ENCODE data around the gene MAPRE3.
A peak's percentile ranks its signal among the peaks of the same experiment; 100 is the strongest.

MAPRE3 gene

DNA sequence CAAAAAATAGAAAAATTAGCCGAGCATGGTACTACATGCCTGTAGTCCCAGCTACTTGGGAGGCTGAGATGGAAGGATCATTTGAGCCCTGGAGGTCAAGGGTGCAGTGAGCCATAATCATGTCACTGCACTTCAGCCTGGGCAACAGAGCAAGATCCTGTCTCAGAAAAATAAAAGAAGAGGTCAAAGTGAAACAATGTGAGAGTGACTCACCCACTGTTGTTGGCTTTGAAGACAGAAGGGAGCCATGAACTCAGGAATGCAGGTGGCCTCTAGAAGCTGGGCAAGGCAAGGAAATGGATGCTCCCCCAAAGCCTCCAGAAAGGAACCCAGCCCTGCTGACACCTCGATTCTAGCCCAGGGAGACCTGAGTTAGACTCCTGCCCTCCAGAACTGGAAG, 58.6 kb downstream of the MAPRE3 start:
- Histone ChIP-seq H3K4me1 (ENCODE audit: insufficient read depth, low read length) (peaks cover 8% of the 10 kb centered on the region), H3K27me3 (ENCODE audit: insufficient read depth, low read length) (no peaks in the 10 kb centered on the region), H3K4me3 (ENCODE audit: low read length) (no peak overlapping the region), H2AFZ (ENCODE audit: low read depth, low read length) (no peak overlapping the region), H3K36me3 (ENCODE audit: insufficient read depth, low read length) (peaks cover 26% of the 10 kb centered on the region), H3K9me3 (ENCODE audit: low read length) (no peaks in the 10 kb centered on the region)

DNA sequence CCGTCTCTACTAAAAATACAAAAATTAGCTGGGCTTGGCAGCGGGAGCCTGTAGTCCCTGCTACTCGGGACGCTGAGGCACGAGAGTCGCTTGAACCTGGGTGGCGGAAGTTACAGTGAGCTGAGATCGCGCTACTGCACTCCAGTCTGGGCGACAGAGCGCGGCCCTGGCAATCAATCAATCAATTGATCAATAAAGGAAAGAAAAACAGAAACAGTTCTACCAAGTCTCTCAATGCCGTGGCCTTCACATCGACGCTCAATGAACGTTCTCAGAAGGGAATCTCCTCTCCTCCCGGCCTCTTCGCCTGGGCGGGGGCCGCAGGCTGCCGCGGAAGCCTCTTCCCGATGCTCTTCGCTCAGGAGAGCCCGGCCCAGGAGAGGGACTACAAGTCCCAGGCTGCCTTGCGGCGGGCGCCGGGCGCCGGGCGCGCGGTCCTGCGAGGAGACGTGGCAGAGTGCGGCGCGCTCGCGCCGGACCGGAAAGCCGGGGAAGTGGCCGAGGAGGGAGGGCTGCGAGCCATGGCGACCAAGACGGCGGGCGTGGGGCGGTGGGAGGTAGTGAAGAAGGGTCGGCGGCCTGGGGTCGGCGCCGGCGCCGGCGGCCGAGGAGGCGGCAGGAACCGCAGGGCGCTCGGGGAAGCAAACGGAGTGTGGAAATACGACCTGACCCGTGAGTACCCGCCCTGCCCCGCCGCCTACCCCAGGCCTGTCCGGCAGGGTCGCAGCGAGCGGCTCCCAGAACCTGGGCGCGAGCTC, 62.2 kb downstream of the MAPRE3 start, which contains the start of gene TMEM214:
Gene TMEM214 (plus strand): TSS at position 471 of the 758 bp plus-strand sequence. CDS start 51 bp downstream, at position 522.
- Histone ChIP-seq H3K36me3 (ENCODE audit: insufficient read depth, low read length) (peaks cover 41% of the 10 kb centered on the region), H3K4me3 (ENCODE audit: low read length) (peak within 1 kb of the TSS; percentile 63), H3K4me1 (ENCODE audit: insufficient read depth, low read length) (peaks cover 11% of the 10 kb centered on the region), H3K9me3 (ENCODE audit: low read length) (no peaks in the 10 kb centered on the region), H2AFZ (ENCODE audit: low read depth, low read length) (peak within 1 kb of the TSS; percentile 58), H3K27me3 (ENCODE audit: insufficient read depth, low read length) (no peaks in the 10 kb centered on the region)

DNA sequence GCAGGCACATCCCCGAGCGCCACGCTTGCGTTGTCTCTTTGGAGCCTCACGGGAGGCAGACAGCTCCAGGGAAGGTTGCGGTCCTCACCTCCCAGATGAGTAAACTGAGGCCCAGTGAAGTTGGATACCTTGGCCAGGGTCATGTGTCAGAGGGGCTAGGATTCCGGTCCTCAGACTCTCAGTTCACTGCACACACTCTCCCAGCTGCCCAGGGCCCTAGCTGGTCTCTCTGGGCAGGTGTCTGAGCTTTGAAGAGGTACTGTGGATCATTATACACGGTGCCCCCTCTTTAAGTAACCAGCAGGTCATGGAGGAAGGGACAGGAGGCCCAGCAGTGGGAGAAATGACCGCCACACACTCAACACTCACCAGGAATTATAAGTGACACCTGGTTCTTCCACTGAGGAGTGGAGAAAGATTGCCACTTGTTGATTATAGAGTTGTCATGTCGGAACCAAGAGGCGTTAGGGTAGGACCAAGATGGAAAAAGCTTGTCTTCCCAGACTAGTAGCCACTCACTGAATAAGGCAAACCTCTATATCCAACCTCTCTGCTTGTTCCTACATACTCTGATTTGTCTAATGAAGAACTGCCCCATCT, 62.9 kb downstream of the MAPRE3 start:
- Histone ChIP-seq H3K9me3 (ENCODE audit: low read length) (no peaks in the 10 kb centered on the region), H3K4me3 (ENCODE audit: low read length) (peak overlapping the region; percentile 63), H3K36me3 (ENCODE audit: insufficient read depth, low read length) (peaks cover 47% of the 10 kb centered on the region), H3K4me1 (ENCODE audit: insufficient read depth, low read length) (peaks cover 11% of the 10 kb centered on the region), H2AFZ (ENCODE audit: low read depth, low read length) (peak overlapping the region; percentile 58), H3K27me3 (ENCODE audit: insufficient read depth, low read length) (no peaks in the 10 kb centered on the region)

DNA sequence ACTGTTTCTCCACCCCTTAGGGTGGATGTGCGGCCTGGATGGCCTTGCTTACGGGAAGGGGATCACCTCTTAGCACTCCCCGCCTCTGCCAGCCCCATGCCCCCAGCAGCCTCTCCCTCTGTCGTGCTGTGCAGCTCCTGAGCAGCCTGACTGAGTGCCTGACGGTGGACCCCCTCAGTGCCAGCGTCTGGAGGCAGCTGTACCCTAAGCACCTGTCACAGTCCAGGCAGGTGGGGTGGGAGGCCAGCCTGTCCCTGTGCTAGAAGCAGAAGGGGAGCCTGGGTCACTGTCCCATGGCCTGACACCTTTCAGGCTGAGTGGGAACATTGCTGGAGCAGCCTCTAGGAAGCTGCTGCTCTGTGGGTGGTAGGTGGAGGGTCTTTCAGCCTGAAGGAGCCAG, 67.6 kb downstream of the MAPRE3 start:
- H2AFZ ChIP-seq (ENCODE audit: low read depth, low read length), result no peak overlapping the region
- no peaks in the 10 kb centered on the region for H3K9me3 ChIP-seq (ENCODE audit: low read length)
- peaks cover 11% of the 10 kb centered on the region for H3K4me1 ChIP-seq (ENCODE audit: insufficient read depth, low read length)
- no peaks in the 10 kb centered on the region for H3K27me3 ChIP-seq (ENCODE audit: insufficient read depth, low read length)
- no peak overlapping the region for H3K4me3 ChIP-seq (ENCODE audit: low read length)
- peaks cover 71% of the 10 kb centered on the region for H3K36me3 ChIP-seq (ENCODE audit: insufficient read depth, low read length)

DNA sequence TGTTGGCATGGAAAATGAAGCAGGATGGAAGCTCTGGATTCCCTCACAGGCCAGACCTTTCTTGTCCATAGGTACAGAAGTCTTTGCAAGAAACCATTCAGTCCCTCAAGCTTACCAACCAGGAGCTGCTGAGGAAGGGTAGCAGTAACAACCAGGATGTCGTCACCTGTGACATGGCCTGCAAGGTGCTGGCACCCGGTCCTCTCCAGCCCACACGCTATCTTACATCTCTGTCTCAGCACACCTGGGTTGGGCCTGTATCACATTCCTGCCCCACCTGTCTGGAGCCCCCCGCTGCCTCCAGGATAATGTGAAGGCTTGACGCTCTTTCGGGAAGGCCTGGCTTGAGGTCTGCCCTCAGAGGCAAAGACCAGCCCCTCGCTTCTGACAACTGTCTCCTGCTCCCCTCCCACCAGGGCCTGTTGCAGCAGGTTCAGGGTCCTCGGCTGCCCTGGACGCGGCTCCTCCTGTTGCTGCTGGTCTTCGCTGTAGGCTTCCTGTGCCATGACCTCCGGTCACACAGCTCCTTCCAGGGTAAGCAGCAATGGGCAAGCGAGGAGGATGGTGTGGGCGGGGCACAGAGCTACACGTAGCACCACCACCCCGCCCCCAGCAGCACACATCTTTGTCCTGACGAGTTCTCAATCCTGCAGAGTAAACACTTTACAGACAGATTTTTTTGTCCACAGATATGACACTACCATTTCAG, 68.3 kb downstream of the MAPRE3 start:
- no peak overlapping the region for H2AFZ ChIP-seq (ENCODE audit: low read depth, low read length)
- no peak overlapping the region for H3K4me3 ChIP-seq (ENCODE audit: low read length)
- no peaks in the 10 kb centered on the region for H3K9me3 ChIP-seq (ENCODE audit: low read length)
- H3K27me3 ChIP-seq (ENCODE audit: insufficient read depth, low read length), result no peaks in the 10 kb centered on the region
- H3K36me3 ChIP-seq (ENCODE audit: insufficient read depth, low read length), result peaks cover 71% of the 10 kb centered on the region
- peaks cover 5% of the 10 kb centered on the region for H3K4me1 ChIP-seq (ENCODE audit: insufficient read depth, low read length)

DNA sequence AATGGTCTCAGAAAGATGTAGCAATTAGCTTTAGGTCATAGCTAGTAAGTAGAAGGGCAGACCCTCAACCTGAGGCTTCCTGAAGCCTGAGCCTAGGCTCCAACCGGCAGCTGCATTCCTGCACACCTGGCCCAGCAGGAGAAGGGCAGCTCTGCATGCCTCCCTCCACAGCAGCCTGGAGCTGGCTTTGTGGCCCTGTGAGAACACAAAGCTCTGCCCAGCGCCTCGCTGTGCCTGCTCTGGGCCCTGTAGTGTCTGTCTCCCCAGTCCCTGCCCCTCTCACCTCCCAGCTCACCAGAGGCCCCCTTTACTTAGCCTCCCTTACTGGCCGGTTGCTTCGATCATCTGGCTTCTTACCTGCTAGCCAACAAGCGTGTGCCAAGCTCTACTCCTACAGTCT, 69.0 kb downstream of the MAPRE3 start:
- H3K4me1 ChIP-seq (ENCODE audit: insufficient read depth, low read length), result no peaks in the 10 kb centered on the region
- H2AFZ ChIP-seq (ENCODE audit: low read depth, low read length), result no peak overlapping the region
- no peaks in the 10 kb centered on the region for H3K9me3 ChIP-seq (ENCODE audit: low read length)
- H3K4me3 ChIP-seq (ENCODE audit: low read length), result no peak overlapping the region
- no peaks in the 10 kb centered on the region for H3K27me3 ChIP-seq (ENCODE audit: insufficient read depth, low read length)
- peaks cover 71% of the 10 kb centered on the region for H3K36me3 ChIP-seq (ENCODE audit: insufficient read depth, low read length)

DNA sequence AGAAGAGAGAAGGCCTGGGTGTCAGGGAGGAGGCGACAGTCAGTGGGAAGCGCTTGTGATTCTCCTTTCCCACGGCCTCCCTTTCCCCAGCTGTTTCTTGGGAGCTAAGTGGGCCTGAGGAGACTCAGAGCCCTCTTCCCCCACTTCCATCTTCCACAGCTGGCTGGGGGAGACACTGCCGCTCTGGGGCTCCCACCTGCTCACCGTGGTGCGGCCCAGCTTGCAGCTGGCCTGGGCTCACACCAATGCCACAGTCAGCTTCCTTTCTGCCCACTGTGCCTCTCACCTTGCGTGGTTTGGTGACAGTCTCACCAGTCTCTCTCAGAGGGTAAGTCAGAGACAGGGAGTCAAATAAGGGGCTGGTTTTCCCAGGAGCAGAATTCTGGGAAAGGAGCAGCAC, 69.4 kb downstream of the MAPRE3 start:
- Histone ChIP-seq H2AFZ (ENCODE audit: low read depth, low read length) (no peak overlapping the region), H3K4me1 (ENCODE audit: insufficient read depth, low read length) (no peaks in the 10 kb centered on the region), H3K27me3 (ENCODE audit: insufficient read depth, low read length) (no peaks in the 10 kb centered on the region), H3K4me3 (ENCODE audit: low read length) (no peak overlapping the region), H3K36me3 (ENCODE audit: insufficient read depth, low read length) (peaks cover 70% of the 10 kb centered on the region), H3K9me3 (ENCODE audit: low read length) (no peaks in the 10 kb centered on the region)

DNA sequence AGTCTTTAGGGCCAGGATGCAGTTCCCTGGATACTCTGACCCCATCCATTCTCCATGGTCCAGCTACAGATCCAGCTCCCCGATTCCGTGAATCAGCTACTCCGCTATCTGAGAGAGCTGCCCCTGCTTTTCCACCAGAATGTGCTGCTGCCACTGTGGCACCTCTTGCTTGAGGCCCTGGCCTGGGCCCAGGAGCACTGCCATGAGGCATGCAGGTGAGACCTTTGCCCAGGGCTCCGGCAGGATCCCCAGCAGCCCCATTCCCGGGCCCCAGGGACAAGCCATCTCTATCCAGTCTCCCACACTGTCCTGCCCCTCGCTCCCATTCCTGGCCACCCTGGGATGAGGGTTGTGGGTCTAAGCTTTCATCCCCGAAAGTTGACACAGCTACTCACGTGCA, 69.8 kb downstream of the MAPRE3 start:
- no peaks in the 10 kb centered on the region for H3K4me1 ChIP-seq (ENCODE audit: insufficient read depth, low read length)
- peaks cover 66% of the 10 kb centered on the region for H3K36me3 ChIP-seq (ENCODE audit: insufficient read depth, low read length)
- H3K4me3 ChIP-seq (ENCODE audit: low read length), result no peak overlapping the region
- no peak overlapping the region for H2AFZ ChIP-seq (ENCODE audit: low read depth, low read length)
- H3K9me3 ChIP-seq (ENCODE audit: low read length), result no peaks in the 10 kb centered on the region
- no peaks in the 10 kb centered on the region for H3K27me3 ChIP-seq (ENCODE audit: insufficient read depth, low read length)

DNA sequence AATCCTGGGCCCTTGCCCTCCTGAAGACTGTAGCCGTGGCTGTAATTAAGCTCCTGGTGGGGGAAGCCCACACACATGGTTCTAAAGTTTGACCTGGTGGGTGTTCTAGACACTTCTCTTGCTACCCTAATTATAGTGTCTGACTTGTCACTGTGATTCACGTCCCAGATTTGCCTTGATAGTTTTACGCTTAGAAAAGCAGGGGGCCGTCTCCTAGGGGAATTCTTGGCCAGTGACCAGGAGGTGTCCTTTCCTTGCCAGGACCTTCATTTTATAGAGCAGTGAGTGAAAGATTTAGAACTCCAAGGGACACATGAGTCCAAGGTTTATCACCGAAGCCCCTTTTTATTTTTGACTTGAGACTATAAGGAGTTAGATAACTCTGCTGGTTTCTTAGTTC, 71.3 kb downstream of the MAPRE3 start:
- Histone ChIP-seq H3K27me3 (ENCODE audit: insufficient read depth, low read length) (no peaks in the 10 kb centered on the region), H3K9me3 (ENCODE audit: low read length) (no peaks in the 10 kb centered on the region), H3K36me3 (ENCODE audit: insufficient read depth, low read length) (peaks cover 51% of the 10 kb centered on the region), H3K4me3 (ENCODE audit: low read length) (no peak overlapping the region), H2AFZ (ENCODE audit: low read depth, low read length) (no peak overlapping the region), H3K4me1 (ENCODE audit: insufficient read depth, low read length) (no peaks in the 10 kb centered on the region)

DNA sequence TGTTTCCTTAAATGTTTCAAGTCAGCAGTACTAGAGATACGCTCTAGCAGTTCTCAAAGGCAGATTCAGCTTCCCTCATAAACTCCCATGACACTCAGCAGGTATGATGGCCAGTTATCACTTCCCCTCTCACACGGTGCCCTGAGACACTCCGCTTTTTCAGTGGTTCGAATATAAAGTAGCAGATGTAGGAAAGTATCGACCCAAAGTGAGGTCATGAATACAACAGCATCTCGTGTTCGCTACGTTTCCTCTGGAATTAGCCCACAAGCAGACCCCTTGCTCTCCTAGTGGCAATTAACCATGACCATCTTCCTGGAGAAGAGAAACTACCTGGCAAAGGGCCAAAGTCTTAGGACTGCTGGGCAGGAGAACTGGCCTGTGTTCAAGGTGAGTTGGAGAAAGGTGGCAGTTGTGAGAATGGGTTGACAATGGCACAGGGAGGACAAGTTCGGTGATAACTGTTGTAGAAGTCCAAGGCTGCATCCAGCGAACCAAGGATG, 71.8 kb downstream of the MAPRE3 start:
- Histone ChIP-seq H2AFZ (ENCODE audit: low read depth, low read length) (no peak overlapping the region), H3K4me1 (ENCODE audit: insufficient read depth, low read length) (no peaks in the 10 kb centered on the region), H3K27me3 (ENCODE audit: insufficient read depth, low read length) (no peaks in the 10 kb centered on the region), H3K36me3 (ENCODE audit: insufficient read depth, low read length) (peaks cover 47% of the 10 kb centered on the region), H3K9me3 (ENCODE audit: low read length) (no peaks in the 10 kb centered on the region), H3K4me3 (ENCODE audit: low read length) (no peak overlapping the region)

DNA sequence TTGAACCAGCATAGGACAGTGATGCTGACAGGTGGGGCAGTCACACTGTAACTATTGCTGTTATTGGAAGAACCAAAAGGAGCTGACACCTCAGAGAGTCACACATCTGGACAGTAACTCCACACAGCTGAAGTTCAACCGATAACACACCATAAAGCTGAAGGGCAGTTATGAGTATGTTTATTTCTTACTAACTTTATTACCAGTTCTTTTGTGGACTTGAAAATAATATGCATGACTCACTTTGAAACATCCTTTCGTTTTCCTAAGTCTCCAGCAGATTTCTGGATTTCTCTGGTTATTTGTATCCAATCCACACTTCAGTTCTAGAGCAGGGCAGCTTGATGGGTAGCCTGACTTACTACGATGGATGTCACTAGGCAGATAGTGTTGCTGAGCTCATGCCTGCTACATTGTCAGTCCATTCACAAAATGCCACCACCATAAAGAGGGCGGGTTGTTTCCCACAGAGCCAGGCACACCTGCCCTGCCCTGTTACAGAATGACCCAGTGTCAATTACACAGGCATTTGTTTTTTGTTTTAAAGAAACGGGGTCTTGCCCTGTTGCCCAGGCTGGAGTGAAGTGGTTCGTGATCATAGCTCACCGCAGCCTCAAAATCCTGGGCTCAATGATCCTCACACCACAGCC, 72.7 kb downstream of the MAPRE3 start:
- Histone ChIP-seq H2AFZ (ENCODE audit: low read depth, low read length) (no peak overlapping the region), H3K4me3 (ENCODE audit: low read length) (no peak overlapping the region), H3K9me3 (ENCODE audit: low read length) (no peaks in the 10 kb centered on the region)

DNA sequence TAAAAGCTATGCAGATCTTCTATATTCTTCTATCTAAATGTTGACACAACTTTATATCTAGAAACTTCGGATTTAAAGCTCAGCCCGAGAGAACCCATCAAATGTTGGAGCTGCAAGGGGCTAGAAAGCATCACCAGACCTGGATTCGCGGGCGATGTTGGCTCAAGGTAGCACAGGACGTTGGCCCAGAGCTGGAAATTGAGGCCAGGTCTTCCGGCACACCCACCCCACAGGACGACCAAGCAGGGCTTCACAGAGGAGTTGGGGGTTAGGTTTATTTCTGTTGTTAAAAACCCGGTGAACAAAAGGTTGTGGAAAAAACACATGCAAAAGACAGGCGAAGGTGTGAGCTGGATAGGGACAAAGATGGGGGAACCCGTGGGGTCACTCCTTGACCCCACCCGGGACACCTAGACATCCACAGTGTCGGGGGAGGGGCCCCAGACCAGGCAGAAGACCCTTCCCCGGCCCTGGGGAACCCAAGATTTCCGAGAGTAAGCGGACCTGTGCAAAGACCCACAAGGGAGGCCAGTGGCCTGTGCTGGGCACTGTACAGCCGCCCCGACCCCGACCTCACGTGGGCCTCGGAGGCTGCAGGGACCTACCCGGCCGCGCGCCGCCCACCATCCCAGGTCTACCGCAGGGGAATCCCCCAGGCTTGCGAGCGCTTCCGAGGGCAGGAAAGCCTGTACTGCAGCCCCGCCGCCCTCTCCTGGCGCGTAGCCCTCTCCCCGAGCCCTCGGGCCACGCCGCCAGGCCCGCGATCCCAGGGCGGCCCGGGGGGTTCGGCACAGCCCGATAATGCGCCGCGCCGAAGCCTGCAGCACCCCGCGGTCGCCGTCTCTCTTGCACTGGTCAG, 79.2 kb downstream of the MAPRE3 start:
- no peaks in the 10 kb centered on the region for H3K27me3 ChIP-seq (ENCODE audit: insufficient read depth, low read length)
- H3K36me3 ChIP-seq (ENCODE audit: insufficient read depth, low read length), result peaks cover 17% of the 10 kb centered on the region
- peaks cover 16% of the 10 kb centered on the region for H3K4me1 ChIP-seq (ENCODE audit: insufficient read depth, low read length)
- H2AFZ ChIP-seq (ENCODE audit: low read depth, low read length), result peak overlapping the region; percentile 86
- peak overlapping the region; percentile 75 for H3K4me3 ChIP-seq (ENCODE audit: low read length)
- H3K9me3 ChIP-seq (ENCODE audit: low read length), result no peaks in the 10 kb centered on the region

More for the DNA sequence above, 72.7 kb downstream of the MAPRE3 start:
- H3K4me1 ChIP-seq (ENCODE audit: insufficient read depth, low read length), result no peaks in the 10 kb centered on the region
- H3K36me3 ChIP-seq (ENCODE audit: insufficient read depth, low read length), result peaks cover 38% of the 10 kb centered on the region
- H3K27me3 ChIP-seq (ENCODE audit: insufficient read depth, low read length), result no peaks in the 10 kb centered on the region
